IPS-NIHi7 (cell line): ENCODE results near the gene SIAH3.

Source experiments
- DNase-seq: peaks from one replicate; pipeline ENCODE4 v3.0.0; 2012; ENCODE audit warnings: mixed read lengths; ENCODE audit errors: extremely low spot score

The SIAH3 gene

DNA sequence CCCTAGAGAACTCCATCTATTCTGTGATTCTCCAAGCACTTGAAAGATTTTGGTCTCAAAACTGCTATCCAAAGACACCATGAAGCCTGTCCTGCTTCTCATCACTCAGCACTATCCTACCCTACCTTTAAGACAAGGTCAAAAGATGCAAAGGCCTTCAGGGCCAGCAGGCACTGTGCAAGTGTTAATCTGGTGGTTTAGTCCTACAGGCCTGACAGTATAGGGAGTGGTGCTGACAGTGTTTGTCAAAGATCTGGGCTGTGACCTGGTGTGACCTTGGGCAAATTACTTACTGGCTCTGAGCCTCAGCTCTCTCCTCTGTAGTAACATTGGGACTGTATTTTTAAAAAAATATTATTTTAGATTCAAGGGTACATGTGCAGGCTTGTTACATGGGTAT, 28.0 kb downstream of the SIAH3 start:
- DNase-seq: no peak

DNA sequence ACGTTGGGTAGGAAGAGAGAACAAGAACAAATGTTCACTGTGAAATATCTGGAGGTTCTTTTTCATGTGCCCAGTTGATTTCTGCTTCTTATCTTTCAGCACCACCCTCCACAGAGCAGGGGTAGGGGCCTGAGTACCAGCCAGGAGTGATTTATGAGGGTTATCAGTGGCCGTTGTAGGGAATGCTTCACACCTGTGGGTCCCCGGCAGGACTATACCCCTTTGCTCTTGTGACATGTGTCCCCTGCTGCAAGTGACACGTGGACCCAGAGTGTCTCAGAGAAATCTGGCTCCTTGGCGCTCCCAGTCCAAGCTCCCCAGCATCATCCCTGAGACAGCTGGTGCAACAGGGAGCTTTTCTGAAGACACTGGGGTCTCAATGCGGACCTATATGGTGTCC, 29.7 kb downstream of the SIAH3 start:
- DNase-seq: no peak

DNA sequence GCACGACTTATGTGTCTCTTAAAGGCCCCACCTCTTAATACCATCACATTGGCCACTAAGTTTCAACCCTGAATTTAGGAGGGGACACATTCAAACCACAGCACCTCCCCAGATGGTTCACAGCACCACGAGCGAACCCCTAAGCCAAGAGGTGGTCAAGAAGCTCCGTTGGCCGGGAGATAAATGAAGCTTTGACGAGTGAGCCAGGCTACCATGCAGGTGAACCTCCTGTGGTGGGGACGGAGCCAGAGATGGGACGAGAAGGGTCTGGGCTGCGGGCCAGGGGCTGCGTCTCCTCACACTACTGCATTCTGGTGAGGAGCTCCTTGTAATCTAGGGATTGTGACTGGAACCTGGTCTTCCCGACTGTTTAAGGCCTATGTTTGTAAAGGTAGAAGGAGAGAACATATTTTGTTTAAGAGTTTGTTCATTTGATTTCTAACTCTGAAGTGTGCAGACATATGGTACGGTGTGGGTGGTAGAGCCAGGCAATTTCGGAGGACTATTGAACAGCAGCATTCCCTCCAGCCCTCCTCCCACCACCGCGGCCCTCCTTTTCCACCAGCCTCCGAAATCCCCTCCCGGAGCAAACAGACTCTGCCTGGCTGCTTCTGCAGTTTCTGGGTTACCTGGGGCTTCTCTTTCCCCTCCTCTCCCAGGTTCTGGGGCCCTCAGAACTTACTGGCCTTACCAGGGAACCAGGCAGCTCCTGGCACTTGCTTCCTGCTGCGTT, 31.3 kb downstream of the SIAH3 start:
- DNase-seq: no peak

GRCh38 chr13:45817833-45818232, 33.7 kb downstream of the SIAH3 start:
- DNase-seq: no peak

- no peak for DNase-seq
These were observed 35.1 kb downstream of the SIAH3 start for GRCh38 chr13:45816427-45816826.

DNA sequence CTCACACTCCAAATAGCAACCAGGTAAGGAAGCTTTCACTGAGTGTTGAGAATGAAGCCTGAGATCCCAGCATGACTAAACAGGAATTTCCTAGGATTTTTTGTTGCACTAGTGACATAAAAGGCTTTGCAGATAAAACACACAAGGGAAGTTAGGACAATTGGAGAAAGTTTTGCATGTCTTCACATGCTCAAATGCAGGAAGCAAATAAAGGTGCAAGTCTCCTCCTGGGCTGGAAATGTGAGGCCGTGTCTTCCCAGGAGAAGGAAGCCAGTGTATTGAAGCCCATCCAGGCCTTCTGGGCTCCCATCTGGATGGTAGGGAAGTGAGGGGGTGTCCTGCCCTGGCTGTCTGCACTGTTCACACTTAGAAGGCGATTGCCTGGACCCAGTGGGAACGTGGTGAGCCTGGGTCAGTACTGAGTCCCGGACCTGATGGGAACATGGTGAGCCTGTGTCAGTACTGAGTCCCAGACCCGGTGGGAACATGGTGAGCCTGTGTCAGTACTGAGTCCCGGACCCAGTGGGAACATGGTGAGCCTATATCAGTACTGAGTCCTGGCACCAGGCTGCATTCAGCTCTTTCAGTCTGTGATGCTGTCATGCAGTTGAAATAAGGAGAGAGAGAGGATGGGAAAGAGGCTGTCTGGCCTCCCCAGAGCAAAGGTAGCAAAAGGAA, 38.7 kb downstream of the SIAH3 start:
- DNase-seq: no peak

DNA sequence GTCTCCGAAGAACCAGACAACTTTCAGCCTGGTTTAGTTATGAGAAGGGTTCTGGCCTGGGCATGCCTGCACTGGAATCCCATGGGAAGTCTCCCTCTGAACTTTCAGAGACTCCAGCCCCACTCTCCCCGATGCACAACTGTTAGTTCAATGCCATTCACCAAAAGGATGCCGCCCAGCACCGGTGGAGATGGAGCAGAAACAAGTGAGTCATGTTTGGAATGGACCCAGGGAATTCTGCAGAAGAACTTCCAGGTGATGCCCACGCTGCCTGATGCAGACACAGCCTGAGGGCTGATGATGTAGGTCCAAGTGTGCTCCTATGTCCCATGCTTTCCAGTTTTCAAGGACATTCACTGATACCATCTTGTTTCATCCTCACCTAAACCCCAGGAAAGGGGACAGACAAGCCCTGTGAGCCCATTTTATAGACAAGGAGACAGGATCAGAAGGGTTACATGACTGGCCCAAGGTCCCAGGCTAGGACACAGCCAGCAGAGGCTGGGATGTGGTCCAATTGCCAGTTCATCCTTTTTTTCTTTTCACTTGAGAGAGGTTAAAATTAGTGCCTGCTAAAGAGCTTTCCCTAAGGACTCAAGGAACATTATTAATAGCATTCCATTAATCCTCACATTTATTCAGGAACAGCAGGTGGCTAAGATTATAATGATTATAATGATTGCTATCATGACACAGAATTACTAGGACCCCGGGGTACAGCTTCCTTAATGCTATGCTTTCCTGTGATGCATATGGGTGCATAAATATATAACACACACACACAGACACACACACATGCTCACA, 39.5 kb downstream of the SIAH3 start:
- no peak for DNase-seq

DNA sequence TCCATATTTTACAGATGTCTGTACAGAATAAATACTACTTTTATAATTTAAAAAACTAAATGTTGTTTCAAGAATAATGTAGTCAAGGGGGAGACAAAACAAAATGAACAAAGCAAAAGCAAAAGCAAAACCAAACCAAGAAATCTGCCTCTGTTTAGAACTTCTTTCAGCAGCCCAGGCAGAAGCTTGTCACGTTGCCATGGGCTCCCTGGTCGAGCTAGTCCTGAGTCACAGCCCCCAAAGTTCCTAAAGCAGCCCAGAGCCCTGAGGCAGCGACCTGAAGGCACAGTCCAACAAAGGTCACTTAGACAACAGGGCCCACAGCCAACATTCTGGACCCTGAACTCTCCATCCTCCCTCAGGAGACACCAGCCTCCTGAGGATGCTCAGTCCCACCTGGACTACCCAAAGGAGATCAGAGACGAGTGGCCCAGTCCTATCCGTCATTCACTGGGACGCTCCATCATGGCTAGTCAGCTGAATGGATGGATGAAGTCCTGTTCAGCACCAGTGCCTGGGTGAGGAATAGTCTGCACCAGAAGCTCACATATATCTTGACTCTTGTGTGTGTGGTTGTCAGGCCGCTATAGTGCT, 41.7 kb downstream of the SIAH3 start:
- no peak for DNase-seq

DNA sequence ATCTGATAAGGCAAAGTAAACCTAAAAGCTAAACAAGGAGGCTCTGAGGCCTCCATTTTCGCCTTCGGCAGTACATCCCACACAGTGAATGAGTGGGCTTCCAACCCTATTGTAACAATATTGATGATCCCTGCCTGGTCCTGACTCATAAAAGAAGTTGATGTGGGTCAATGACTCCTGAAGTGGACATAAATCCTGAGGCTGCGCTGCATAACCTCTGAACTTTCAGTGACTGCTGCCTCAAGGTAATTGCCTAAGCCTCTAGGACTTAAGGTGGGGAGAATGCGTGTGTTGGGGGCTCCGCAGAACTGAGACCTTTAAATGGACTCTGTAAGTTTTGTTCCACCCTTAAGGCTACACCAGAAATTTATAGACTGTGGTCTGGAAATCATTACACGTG, 42.6 kb downstream of the SIAH3 start:
- DNase-seq: no peak

- peak; percentile 81 for DNase-seq
These were observed 43.9 kb downstream of the SIAH3 start for GRCh38 chr13:45807520-45808099.

DNA sequence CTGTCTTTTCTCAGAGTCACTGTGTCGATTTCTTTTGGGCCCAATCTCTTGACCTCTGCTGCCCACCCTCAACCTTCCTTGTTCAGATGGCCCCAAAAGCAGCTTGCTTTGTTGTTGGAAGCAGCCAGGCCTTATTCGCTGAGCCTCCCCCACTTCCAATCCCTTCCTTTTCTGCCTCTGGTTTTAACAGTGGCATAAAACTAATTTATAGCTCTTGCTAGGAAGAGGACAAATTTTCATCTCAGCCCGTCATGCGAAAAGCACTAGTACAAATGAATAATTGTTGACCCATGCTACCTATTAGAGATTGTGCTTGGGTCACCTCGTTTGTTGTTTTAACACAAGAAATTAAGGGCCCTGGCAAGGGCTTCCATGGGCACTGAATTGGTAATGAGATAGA, 51.1 kb downstream of the SIAH3 start:
- DNase-seq: no peak

- DNase-seq: no peak
These were observed 52.1 kb downstream of the SIAH3 start for GRCh38 chr13:45799451-45799850.

DNA sequence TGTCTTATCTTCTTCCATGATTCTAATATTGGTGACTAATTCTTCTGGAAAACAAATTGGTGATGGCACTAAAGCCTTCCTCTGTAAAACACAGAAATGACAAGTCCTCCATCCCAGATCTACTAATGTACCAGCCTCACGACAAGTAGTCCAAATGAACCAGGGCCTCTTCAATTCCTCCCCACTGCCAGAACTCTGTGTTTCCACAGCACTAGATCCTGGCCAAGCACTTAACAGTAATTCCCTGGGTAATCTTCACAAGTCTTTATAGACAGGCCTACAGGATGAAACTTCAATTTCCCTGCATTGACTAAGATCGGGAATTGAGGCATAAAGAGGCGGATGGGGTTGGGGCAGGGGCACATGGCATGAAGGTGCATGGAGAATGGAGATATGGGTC, 52.7 kb downstream of the SIAH3 start:
- DNase-seq: no peak

- DNase-seq: no peak
These were observed 54.9 kb downstream of the SIAH3 start for GRCh38 chr13:45796426-45797235.

DNA sequence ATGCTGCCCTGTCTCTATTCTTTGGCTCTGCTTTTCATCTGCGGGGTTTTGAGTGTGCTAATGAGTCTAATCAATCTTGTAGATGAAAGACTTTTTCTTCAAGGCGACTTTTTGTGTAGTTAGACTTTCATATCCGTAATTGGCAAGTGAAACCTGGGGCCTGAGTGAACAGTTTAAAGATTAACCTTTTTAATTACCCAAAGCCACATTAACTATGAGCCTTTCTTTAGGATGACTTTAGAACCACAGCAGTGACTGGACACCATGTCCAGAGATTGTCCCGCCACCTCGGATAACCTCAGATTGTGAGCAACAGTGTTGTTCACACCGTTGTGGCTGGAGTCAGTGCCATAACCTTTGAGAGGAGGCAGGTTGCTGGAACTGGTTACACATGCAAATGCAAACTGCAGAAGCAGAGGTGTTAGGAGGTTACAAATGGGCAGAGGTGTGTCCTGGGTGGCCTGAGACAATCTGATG, 58.7 kb downstream of the SIAH3 start:
- no peak for DNase-seq

DNA sequence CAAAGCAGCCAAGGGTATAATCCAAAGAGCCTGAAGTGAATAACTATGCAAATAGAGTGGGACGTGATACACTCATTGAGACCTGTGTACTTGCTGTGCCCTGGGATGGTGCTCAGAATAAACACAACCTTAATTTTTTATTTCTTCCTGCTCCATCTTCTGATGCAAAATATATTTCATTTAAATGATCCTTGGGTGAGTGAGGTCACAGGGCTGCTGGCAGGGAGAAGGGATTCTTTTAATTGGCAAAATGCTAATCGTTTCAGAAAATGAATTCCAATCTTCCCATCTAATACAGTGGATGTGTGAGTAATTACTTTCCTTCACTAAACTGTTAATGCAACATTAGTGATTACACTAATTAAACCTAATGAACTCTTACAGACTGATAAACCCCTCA, 63.5 kb downstream of the SIAH3 start:
- DNase-seq: no peak

DNA sequence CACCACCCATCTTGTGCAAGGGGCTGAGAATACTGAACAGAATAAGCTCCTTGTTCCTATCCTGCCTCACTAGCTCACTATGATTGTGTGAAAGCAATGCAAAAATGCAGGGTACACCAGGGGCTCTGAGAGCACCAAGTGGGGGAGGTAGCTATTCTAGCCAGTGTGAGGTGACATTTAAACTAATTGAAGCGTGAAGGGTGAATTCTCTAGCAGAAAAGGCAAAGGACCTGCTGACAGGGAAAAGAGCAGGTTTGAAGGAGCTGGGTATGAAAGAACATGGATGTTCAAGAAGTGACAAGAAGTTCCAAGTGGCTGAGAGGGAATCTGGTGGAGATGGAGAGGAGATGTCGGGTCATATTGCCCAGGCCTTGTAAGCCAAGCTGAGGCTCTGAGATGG, 64.2 kb downstream of the SIAH3 start:
- DNase-seq: no peak

DNA sequence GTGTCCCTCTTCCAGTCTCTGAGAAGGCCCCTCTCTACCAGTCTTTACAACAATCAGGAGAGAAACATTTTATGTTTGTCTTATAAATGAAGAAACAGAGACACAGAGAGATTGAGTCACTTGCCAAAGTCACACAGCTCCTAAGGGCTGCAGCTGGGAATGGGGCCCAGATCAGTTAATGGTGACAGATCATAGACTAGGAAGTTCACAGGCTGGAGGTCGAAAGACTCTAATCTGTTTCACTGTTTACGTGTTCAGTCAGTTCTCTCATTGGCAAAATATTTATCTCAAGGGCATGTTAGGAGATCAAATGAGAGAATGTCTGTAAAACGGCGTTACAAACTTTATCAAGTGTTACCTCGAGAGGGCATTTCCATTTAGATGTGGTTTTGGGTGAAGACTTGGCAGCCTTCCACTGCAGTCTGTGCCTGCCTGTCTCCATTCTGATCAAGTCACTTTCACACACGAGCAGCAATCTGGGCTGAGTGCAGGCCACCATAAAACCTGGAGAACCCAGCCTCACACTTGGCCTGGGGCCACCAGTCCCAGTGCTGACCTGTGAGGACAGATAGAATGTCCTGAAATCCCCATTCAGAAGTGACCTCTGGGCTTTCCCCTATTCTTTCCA, 65.1 kb downstream of the SIAH3 start:
- DNase-seq: no peak

GRCh38 chr13:45784755-45785675, 66.5 kb downstream of the SIAH3 start:
- no peak for DNase-seq
